ENCODE data around the gene HMGN4.

HMGN4 gene

GRCh38 chr6:26552205-26552604 lies 14.0 kb downstream of the HMGN4 start:
- Mint-ChIP-seq H3K27me3 (ENCODE audit: low read depth) (peaks cover under 1% of the 10 kb centered on the region), H3K27ac (no peak overlapping the region), H3K36me3 (ENCODE audit: low read depth) (no peaks in the 10 kb centered on the region), H3K4me3 (no peak overlapping the region), H3K4me1 (ENCODE audit: low read depth) (peaks cover 26% of the 10 kb centered on the region), H3K9me3 (no peaks in the 10 kb centered on the region)

GRCh38 chr6:26552640-26553188 lies 14.5 kb downstream of the HMGN4 start:
- H3K36me3 Mint-ChIP-seq (ENCODE audit: low read depth): no peaks in the 10 kb centered on the region
- H3K4me3 Mint-ChIP-seq: no peak overlapping the region
- H3K4me1 Mint-ChIP-seq (ENCODE audit: low read depth): peaks cover 29% of the 10 kb centered on the region

GRCh38 chr6:26553264-26553634 lies 15.1 kb downstream of the HMGN4 start:
- H3K36me3 Mint-ChIP-seq (ENCODE audit: low read depth): no peaks in the 10 kb centered on the region
- H3K4me3 Mint-ChIP-seq: no peak overlapping the region
- no peaks in the 10 kb centered on the region for H3K9me3 Mint-ChIP-seq
- peaks cover 29% of the 10 kb centered on the region for H3K4me1 Mint-ChIP-seq (ENCODE audit: low read depth)
- no peak overlapping the region for H3K27ac Mint-ChIP-seq
- peaks cover 5% of the 10 kb centered on the region for H3K27me3 Mint-ChIP-seq (ENCODE audit: low read depth)

More at GRCh38 chr6:26552640-26553188, 14.5 kb downstream of the HMGN4 start:
- H3K9me3 Mint-ChIP-seq: no peaks in the 10 kb centered on the region
- peaks cover 5% of the 10 kb centered on the region for H3K27me3 Mint-ChIP-seq (ENCODE audit: low read depth)
- no peak overlapping the region for H3K27ac Mint-ChIP-seq

GRCh38 chr6:26553635-26554446 lies 15.7 kb downstream of the HMGN4 start:
- H3K4me3 Mint-ChIP-seq: no peak overlapping the region
- H3K27me3 Mint-ChIP-seq (ENCODE audit: low read depth): peaks cover 5% of the 10 kb centered on the region
- no peak overlapping the region for H3K27ac Mint-ChIP-seq
- H3K4me1 Mint-ChIP-seq (ENCODE audit: low read depth): peaks cover 29% of the 10 kb centered on the region
- H3K9me3 Mint-ChIP-seq: no peaks in the 10 kb centered on the region
- H3K36me3 Mint-ChIP-seq (ENCODE audit: low read depth): no peaks in the 10 kb centered on the region

GRCh38 chr6:26554447-26554696 lies 16.2 kb downstream of the HMGN4 start:
- H3K9me3 Mint-ChIP-seq: no peaks in the 10 kb centered on the region
- H3K4me1 Mint-ChIP-seq (ENCODE audit: low read depth): peaks cover 29% of the 10 kb centered on the region
- H3K27me3 Mint-ChIP-seq (ENCODE audit: low read depth): peaks cover 5% of the 10 kb centered on the region
- H3K27ac Mint-ChIP-seq: no peak overlapping the region
- no peaks in the 10 kb centered on the region for H3K36me3 Mint-ChIP-seq (ENCODE audit: low read depth)
- H3K4me3 Mint-ChIP-seq: no peak overlapping the region

GRCh38 chr6:26554697-26555504 lies 16.7 kb downstream of the HMGN4 start:
- Mint-ChIP-seq H3K4me3 (peak overlapping the region; percentile 77), H3K27me3 (ENCODE audit: low read depth) (peaks cover 5% of the 10 kb centered on the region), H3K36me3 (ENCODE audit: low read depth) (no peaks in the 10 kb centered on the region), H3K4me1 (ENCODE audit: low read depth) (peaks cover 29% of the 10 kb centered on the region), H3K9me3 (no peaks in the 10 kb centered on the region), H3K27ac (no peak overlapping the region)

- peaks cover 5% of the 10 kb centered on the region for H3K27me3 Mint-ChIP-seq (ENCODE audit: low read depth)
- H3K4me3 Mint-ChIP-seq: peak overlapping the region; percentile 77
- H3K27ac Mint-ChIP-seq: no peak overlapping the region
- no peaks in the 10 kb centered on the region for H3K36me3 Mint-ChIP-seq (ENCODE audit: low read depth)
- no peaks in the 10 kb centered on the region for H3K9me3 Mint-ChIP-seq
- H3K4me1 Mint-ChIP-seq (ENCODE audit: low read depth): peaks cover 23% of the 10 kb centered on the region
These were observed 17.5 kb downstream of the HMGN4 start for GRCh38 chr6:26555505-26556262.

- H3K36me3 Mint-ChIP-seq (ENCODE audit: low read depth): no peaks in the 10 kb centered on the region
- H3K27me3 Mint-ChIP-seq (ENCODE audit: low read depth): peaks cover 8% of the 10 kb centered on the region
- no peaks in the 10 kb centered on the region for H3K9me3 Mint-ChIP-seq
- H3K4me1 Mint-ChIP-seq (ENCODE audit: low read depth): peaks cover 19% of the 10 kb centered on the region
- H3K27ac Mint-ChIP-seq: peak overlapping the region; percentile 28
- no peak overlapping the region for H3K4me3 Mint-ChIP-seq
These were observed 18.3 kb downstream of the HMGN4 start for GRCh38 chr6:26556263-26557070.

GRCh38 chr6:26561533-26562466 lies 23.6 kb downstream of the HMGN4 start:
- H3K9me3 Mint-ChIP-seq: no peaks in the 10 kb centered on the region
- no peaks in the 10 kb centered on the region for H3K36me3 Mint-ChIP-seq (ENCODE audit: low read depth)

GRCh38 chr6:26563488-26563887 lies 25.3 kb downstream of the HMGN4 start:
- Mint-ChIP-seq H3K27me3 (ENCODE audit: low read depth) (peaks cover 13% of the 10 kb centered on the region), H3K27ac (no peak overlapping the region), H3K36me3 (ENCODE audit: low read depth) (peaks cover 2% of the 10 kb centered on the region), H3K4me3 (no peak overlapping the region), H3K4me1 (ENCODE audit: low read depth) (peaks cover 4% of the 10 kb centered on the region), H3K9me3 (no peaks in the 10 kb centered on the region)

More at GRCh38 chr6:26561533-26562466, 23.6 kb downstream of the HMGN4 start:
- Mint-ChIP-seq H3K27ac (no peak overlapping the region), H3K4me1 (ENCODE audit: low read depth) (peaks cover 4% of the 10 kb centered on the region), H3K4me3 (no peak overlapping the region), H3K27me3 (ENCODE audit: low read depth) (peaks cover 16% of the 10 kb centered on the region)

GRCh38 chr6:26568601-26569432 lies 30.7 kb downstream of the HMGN4 start:
- peaks cover 35% of the 10 kb centered on the region for H3K4me1 Mint-ChIP-seq (ENCODE audit: low read depth)
- no peaks in the 10 kb centered on the region for H3K9me3 Mint-ChIP-seq
- H3K4me3 Mint-ChIP-seq: peak overlapping the region; percentile 89
- H3K27me3 Mint-ChIP-seq (ENCODE audit: low read depth): peaks cover 18% of the 10 kb centered on the region
- H3K27ac Mint-ChIP-seq: peak overlapping the region; percentile 93
- H3K36me3 Mint-ChIP-seq (ENCODE audit: low read depth): peaks cover 4% of the 10 kb centered on the region

- Mint-ChIP-seq H3K27me3 (ENCODE audit: low read depth) (peaks cover 19% of the 10 kb centered on the region), H3K27ac (peak overlapping the region; percentile 93), H3K4me3 (peak overlapping the region; percentile 89), H3K9me3 (no peaks in the 10 kb centered on the region), H3K36me3 (ENCODE audit: low read depth) (peaks cover 4% of the 10 kb centered on the region), H3K4me1 (ENCODE audit: low read depth) (peaks cover 35% of the 10 kb centered on the region)
These were observed 31.2 kb downstream of the HMGN4 start for GRCh38 chr6:26569433-26569764.

All from T-helper 1 cell treated with Interleukin-12 subunit alpha and Interleukin-12 subunit beta and Interleukin-4 antibody, amounts not matched to agents 30 μg/mL and 1 μg/mL, for 36 hours (primary cell).